ENCODE measurements around the gene EFHC2. TPM values are rescaled to one million over a fixed set of nuclear protein-coding genes. Genes with fewer than 3 reads are reported as not detected.

Gene EFHC2
- total RNA-seq, 2 experiments from 2014 or later = not detected

DNA sequence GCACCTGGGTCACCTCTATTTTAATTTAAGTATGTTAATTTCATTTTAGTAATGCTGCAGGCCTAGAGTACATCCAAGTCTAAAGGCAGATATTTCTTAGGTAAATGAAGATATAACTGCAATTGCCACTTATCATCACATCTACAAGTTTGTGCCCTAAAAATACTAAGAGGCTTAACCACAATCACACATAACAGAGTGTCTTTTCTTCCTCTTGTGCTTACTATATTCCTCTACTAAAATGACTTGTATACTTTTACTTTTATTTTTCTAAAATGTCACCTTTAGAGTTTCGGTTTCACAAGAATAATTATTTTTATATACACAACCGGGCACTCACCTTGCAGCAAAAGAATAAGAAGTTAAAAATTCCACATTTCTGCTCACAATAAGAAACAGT lies 77.9 kb downstream of the EFHC2 start:
- H3K4me1 ChIP-seq (ENCODE audit: insufficient read depth, low read length, poor library complexity, severe bottlenecking) = no peaks in the 10 kb centered on the region

DNA sequence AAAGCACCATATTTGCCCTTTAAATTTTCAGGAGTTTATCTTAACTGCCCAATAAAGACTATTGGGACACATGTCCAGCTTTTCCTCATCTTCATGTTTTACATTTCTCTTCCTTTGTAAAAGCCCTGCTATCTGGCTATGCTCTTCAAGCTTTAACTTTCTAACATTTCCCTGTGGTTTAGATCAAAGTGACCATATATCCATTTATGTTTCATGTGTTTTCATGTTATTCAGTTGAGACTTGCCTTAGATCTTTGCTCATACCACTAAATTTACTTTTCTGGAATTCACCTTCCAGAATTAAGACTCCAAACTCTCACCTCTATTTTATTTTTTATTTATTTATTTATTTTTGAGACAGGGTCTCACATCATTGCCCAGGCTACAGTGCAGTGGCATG lies 78.5 kb downstream of the EFHC2 start:
- no peak overlapping the region for H3K27ac ChIP-seq (ENCODE audit: low read depth, low read length, poor library complexity, severe bottlenecking)

More for the DNA sequence above, 77.9 kb downstream of the EFHC2 start:
- H3K9me2 ChIP-seq (ENCODE audit: insufficient read depth, low read length) = no peaks in the 10 kb centered on the region
- H3K27ac ChIP-seq (ENCODE audit: low read depth, low read length, poor library complexity, severe bottlenecking) = no peak overlapping the region
- POLR2A ChIA-PET = no interaction called here
- CTCF ChIA-PET (ENCODE audit: unreplicated experiment) = no interaction called here
- no peaks in the 10 kb centered on the region for H4K20me1 ChIP-seq (ENCODE audit: insufficient read depth, low read length)
- H3K4me3 ChIP-seq (ENCODE audit: low read depth, low read length, poor library complexity, severe bottlenecking) = no peak overlapping the region
- no peak overlapping the region for H2AFZ ChIP-seq (ENCODE audit: low read length)
- no peaks in the 10 kb centered on the region for H3K9me3 ChIP-seq (ENCODE audit: low read length)
- no peak for TF ChIP-seq EZH2phosphoT487 (IDR thresholded peaks at IDR 0.05; ENCODE audit: borderline replicate concordance, low read depth, low read length)
- TF ChIP-seq, protein P1, sequence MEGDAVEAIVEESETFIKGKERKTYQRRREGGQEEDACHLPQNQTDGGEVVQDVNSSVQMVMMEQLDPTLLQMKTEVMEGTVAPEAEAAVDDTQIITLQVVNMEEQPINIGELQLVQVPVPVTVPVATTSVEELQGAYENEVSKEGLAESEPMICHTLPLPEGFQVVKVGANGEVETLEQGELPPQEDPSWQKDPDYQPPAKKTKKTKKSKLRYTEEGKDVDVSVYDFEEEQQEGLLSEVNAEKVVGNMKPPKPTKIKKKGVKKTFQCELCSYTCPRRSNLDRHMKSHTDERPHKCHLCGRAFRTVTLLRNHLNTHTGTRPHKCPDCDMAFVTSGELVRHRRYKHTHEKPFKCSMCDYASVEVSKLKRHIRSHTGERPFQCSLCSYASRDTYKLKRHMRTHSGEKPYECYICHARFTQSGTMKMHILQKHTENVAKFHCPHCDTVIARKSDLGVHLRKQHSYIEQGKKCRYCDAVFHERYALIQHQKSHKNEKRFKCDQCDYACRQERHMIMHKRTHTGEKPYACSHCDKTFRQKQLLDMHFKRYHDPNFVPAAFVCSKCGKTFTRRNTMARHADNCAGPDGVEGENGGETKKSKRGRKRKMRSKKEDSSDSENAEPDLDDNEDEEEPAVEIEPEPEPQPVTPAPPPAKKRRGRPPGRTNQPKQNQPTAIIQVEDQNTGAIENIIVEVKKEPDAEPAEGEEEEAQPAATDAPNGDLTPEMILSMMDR (conservative IDR thresholded peaks at IDR 0.05; ENCODE audit: low read length) = no peak
- no peak for DNase-seq (ENCODE audit: low spot score)
- H3K79me2 ChIP-seq (ENCODE audit: insufficient read depth, low read depth, low read length) = no peaks in the 10 kb centered on the region
- no peak overlapping the region for H3K4me2 ChIP-seq (ENCODE audit: low read length)
- no peaks in the 10 kb centered on the region for H3K36me3 ChIP-seq (ENCODE audit: insufficient read depth, low read length)
- intact Hi-C loops (cut with micrococcal nuclease; ENCODE audit: unreplicated experiment) = no loop called here
- no TSS peak for BruUV-seq (replicated peaks)

DNA sequence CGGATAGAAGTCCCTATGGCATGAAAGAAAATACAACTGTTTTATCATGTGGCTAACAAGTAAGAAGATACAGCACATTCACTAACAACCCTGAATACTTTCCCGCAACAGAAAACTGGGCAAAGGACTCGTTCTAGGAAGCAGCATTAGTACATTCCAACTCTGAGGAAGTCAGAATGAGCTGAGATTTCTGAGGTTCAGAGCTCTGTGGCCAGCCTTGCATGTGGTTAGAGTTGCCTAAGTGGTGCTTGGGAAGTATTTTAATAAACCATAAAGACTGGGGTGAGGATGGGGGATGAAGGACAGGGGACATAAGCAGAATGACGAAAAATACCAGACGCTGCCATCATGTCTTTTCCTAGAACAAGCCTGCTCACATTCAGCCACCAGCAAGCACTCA lies 82.2 kb downstream of the EFHC2 start:
- TF ChIP-seq, protein P1 (conservative IDR thresholded peaks at IDR 0.05; ENCODE audit: low read length) = no peak
- no peak for TF ChIP-seq EZH2phosphoT487 (IDR thresholded peaks at IDR 0.05; ENCODE audit: borderline replicate concordance, low read depth, low read length)
- Histone ChIP-seq H3K9me2 (ENCODE audit: insufficient read depth, low read length) (no peaks in the 10 kb centered on the region), H3K9me3 (ENCODE audit: low read length) (no peaks in the 10 kb centered on the region), H4K20me1 (ENCODE audit: insufficient read depth, low read length) (no peaks in the 10 kb centered on the region), H3K27ac (ENCODE audit: low read depth, low read length, poor library complexity, severe bottlenecking) (no peak overlapping the region), H3K4me2 (ENCODE audit: low read length) (no peak overlapping the region), H3K79me2 (ENCODE audit: insufficient read depth, low read depth, low read length) (no peaks in the 10 kb centered on the region), H3K36me3 (ENCODE audit: insufficient read depth, low read length) (no peaks in the 10 kb centered on the region), H3K4me1 (ENCODE audit: insufficient read depth, low read length, poor library complexity, severe bottlenecking) (no peaks in the 10 kb centered on the region), H3K4me3 (ENCODE audit: low read depth, low read length, poor library complexity, severe bottlenecking) (no peak overlapping the region), H2AFZ (ENCODE audit: low read length) (no peak overlapping the region)
- no TSS peak for BruUV-seq (replicated peaks)
- DNase-seq (ENCODE audit: low spot score) = no peak
- intact Hi-C loops (cut with micrococcal nuclease; ENCODE audit: unreplicated experiment) = no loop called here
- POLR2A ChIA-PET = interaction anchor here (0.6 kb wide), 1 partner anchor 505 kb away, joined by 4 read pairs; no protein-coding TSS in a partner anchor
- CTCF ChIA-PET (ENCODE audit: unreplicated experiment) = no interaction called here

More for the DNA sequence above, 78.5 kb downstream of the EFHC2 start:
- no peak overlapping the region for H2AFZ ChIP-seq (ENCODE audit: low read length)
- no peaks in the 10 kb centered on the region for H3K4me1 ChIP-seq (ENCODE audit: insufficient read depth, low read length, poor library complexity, severe bottlenecking)
- TF ChIP-seq, protein P1 (conservative IDR thresholded peaks at IDR 0.05; ENCODE audit: low read length) = no peak
- TF ChIP-seq EZH2phosphoT487 (IDR thresholded peaks at IDR 0.05; ENCODE audit: borderline replicate concordance, low read depth, low read length) = no peak
- H4K20me1 ChIP-seq (ENCODE audit: insufficient read depth, low read length) = no peaks in the 10 kb centered on the region
- no peaks in the 10 kb centered on the region for H3K9me2 ChIP-seq (ENCODE audit: insufficient read depth, low read length)
- H3K4me2 ChIP-seq (ENCODE audit: low read length) = no peak overlapping the region
- H3K79me2 ChIP-seq (ENCODE audit: insufficient read depth, low read depth, low read length) = no peaks in the 10 kb centered on the region
- BruUV-seq (replicated peaks) = no TSS peak
- no peaks in the 10 kb centered on the region for H3K9me3 ChIP-seq (ENCODE audit: low read length)
- POLR2A ChIA-PET = no interaction called here
- CTCF ChIA-PET (ENCODE audit: unreplicated experiment) = no interaction called here
- no peaks in the 10 kb centered on the region for H3K36me3 ChIP-seq (ENCODE audit: insufficient read depth, low read length)
- DNase-seq (ENCODE audit: low spot score) = no peak
- no peak overlapping the region for H3K4me3 ChIP-seq (ENCODE audit: low read depth, low read length, poor library complexity, severe bottlenecking)
- intact Hi-C loops (cut with micrococcal nuclease; ENCODE audit: unreplicated experiment) = no loop called here
